Amniotic epithelial cell (primary cell): Measurements from ENCODE around the gene CD82.

Source experiments
- DNase-seq: peaks from one replicate; pipeline ENCODE4 v3.0.0-alpha.2; 2010; ENCODE audit warnings: low read depth

CD82 gene

DNA sequence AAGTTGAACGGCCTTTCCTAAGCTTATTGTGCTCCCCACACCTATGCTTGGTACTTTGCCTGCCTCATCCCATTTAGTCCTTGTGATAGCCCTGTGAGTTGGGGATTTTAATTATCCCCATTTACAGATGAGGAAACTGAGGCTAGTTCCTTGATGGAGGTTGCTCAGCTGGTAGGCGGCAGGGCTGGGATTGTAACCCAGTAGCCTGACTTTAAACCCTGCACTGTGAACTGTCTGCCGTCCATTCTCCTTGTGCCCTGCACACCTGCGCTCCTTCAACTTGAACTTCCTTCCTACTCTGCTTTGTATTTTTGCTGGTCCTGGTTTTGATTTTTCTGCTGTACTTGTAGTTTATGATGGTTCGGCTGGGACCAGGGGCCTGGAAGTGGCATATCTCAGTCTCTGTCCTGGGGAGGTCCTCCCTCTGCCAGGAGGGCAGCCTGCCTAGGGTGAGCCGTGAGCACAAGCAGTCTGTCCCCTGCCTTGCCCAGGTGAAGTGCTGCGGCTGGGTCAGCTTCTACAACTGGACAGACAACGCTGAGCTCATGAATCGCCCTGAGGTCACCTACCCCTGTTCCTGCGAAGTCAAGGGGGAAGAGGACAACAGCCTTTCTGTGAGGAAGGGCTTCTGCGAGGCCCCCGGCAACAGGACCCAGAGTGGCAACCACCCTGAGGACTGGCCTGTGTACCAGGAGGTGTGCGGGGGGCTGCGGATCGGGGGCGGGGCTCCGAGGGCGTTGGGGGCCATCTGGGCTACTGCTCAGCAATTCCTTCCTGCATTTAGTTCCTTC, 52.4 kb downstream of the CD82 start:
- DNase-seq: no peak

DNA sequence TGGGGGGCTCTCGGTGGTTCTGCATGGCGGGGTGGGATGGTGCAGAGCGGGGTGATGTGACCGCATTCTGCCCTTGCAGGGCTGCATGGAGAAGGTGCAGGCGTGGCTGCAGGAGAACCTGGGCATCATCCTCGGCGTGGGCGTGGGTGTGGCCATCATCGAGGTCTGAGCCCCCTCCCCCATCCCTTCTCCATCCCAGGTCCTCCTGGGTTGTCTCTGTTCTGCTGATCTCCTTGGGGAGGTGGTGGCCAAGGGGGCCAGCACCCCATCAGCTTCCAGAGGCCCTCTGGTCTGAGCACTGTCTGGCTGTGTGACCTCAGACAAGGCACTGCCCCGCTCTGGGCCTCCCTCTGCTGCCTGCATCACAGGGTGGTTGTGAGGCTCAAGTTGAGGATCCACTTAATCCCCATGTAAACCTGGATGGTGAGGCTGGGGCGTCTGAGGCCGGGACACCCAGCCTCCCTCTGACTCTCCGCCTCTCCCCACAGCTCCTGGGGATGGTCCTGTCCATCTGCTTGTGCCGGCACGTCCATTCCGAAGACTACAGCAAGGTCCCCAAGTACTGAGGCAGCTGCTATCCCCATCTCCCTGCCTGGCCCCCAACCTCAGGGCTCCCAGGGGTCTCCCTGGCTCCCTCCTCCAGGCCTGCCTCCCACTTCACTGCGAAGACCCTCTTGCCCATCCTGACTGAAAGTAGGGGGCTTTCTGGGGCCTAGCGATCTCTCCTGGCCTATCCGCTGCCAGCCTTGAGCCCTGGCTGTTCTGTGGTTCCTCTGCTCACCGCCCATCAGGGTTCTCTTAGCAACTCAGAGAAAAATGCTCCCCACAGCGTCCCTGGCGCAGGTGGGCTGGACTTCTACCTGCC, 53.3 kb downstream of the CD82 start:
- DNase-seq: no peak

DNA sequence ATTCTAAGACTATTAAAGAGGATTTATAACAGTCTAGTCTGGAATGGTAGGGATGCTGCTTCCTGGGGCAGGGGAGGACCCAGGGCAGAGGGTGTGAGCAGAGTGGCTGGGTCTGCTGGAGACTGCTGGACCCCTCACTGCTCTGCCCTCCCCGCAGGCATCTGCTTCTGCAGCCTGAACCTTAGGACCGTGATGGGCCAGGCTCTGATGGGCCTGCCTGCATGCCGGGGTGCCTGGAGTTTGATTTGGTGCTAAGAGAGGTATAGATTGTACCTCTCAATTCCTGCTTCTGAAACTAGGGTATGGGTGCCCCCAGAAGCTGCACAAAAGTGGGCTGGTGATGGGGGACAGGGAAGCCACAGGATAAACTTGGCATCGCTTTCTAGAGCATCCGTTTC, 54.9 kb downstream of the CD82 start:
- DNase-seq: no peak

DNA sequence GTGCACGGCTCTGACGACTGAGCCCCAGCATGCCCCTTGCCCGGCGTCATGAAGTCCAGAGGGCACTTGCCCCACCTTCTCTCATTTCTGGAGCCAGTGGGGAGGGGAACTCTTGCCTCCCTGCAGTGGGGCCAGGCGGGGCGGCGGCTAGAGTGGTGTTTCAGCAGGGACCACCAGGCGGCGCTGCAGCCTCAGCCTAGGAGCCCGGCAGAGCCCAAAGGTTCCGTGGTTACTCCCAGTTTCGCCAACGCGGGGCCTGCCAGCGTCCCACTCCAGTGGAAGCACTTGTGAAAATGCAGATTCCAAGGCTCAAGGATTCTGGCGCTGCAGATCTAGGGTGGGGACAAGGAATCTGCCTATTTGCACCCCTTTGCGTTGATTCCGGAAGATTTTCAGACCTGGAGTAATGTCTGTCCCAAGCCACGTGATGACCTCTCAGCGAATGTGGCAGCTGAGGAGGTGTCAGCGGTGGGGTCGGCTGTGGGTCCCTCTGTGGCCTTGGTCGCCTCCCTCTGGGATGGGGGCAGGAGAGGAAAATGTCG, 55.7 kb downstream of the CD82 start:
- DNase-seq: peak; percentile 33

DNA sequence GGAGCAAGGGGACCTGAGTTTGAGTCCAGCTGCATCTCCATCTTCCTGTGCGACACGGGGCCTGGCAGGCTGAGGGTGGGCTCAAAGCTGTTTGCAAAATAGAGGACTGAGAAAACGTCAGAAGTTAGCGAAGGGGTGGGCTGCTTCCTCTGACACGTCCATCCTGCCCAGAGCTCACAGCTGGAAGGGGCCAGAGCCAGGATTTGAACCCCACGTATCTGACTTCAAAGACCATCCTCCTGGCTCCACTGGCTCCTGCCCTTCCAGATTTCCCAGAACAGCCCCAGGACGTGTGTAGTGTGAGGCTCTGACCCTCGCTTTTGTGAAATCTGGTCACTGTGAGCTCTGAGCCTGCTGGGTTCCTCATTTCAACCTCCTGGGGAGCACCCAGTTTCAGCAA, 56.3 kb downstream of the CD82 start:
- DNase-seq: no peak

DNA sequence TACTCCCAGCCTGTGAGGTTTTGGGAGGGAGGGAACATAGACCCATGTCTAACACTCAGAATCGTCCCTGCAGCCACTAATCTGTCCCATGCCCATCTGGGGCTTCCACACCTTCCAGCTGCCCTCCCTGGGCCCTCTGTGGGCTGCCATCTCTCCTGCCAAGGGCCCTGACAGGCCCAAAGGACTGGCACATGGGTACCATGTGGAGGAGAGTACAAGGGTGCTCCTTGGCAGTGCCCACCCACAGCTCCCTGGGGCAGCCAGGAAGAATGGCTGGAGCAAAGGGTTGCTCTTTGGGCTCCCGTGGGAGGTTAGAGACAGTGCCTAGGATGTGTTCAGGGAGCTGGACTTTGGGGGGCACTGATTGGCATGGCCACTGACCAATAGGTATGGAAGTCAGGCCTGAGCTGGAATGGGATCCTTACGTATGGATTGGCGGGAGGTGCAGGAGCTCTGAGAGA, 56.8 kb downstream of the CD82 start:
- no peak for DNase-seq

DNA sequence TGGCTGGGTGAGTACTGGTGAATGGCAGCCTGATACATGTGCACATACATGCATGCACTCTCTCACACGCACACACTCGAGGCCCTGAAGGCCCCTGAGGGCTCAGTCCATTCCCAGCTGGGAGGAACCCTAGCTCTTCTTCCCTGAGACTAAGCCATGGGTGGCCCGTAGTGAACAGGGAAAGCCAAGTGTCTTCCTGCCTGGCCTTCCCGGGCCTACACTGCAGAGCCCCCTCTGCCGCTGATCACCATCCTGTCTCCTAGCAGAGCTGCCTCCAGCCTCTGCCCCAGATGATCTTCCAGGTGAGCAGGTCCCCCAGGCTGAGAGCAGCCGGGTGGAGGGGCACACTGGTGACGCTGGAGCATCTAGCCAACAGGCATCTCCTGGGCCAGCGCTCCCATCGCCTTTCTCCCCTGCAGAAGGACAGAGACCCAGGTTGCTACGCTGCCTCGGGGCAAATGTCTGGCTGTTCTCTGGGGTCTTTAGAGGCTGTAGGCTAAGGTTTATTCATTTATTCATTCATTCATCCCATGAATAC, 57.3 kb downstream of the CD82 start:
- DNase-seq: no peak

DNA sequence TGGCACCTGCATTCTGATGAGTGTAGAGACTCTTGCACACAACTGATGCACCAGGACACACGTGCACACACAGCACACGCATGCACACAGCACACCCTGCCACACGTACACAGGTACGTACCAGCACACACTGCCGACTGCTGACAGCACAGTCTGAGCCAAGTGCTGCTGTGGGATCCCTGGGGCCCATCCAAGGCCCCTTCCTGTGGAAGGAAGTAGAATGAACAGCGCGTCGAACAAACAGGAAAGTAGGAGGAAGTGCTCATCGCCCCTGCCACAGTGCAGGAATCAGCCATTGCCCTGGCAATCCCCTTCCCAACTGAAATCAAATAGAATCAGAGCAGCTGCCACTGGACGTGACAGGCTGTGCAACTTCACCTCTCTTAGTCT, 57.9 kb downstream of the CD82 start:
- no peak for DNase-seq

DNA sequence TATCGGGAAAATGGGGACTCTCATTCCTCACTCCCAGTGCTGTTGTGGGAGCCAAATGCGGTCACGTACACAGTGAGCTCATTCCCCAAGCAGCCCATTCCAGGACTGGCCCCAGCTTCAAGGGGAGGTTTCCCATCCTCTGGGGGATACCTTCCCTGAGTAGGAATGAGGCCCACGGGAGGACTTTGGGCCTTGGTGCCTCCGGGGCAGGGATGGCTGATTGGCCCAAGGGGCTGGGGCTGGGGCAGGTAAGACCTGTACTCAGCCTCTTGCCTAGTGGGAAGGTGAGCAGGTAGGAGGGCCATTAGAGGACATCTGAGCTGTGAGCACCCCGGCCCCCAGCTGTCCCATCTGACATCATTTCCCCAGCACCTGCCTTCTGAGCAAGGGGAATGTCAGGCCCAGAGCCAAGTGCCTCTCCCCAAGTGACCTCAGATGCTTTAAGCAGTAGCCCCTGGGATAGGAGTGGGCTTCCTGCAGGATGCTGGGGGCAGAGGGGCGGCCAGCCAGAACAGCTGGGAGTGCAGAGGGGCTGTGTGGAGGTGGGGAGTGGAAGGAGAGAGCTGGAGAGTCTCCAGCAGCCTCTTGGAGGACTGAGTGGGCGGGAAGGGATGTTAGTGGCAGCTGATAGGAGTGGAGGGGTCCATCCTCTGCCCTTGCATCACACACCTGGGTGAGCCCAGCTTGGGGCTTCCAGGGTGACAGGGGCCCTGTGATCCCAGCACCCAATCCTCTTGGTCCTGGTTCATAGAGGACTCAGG, 58.4 kb downstream of the CD82 start:
- peak; percentile 65 for DNase-seq

DNA sequence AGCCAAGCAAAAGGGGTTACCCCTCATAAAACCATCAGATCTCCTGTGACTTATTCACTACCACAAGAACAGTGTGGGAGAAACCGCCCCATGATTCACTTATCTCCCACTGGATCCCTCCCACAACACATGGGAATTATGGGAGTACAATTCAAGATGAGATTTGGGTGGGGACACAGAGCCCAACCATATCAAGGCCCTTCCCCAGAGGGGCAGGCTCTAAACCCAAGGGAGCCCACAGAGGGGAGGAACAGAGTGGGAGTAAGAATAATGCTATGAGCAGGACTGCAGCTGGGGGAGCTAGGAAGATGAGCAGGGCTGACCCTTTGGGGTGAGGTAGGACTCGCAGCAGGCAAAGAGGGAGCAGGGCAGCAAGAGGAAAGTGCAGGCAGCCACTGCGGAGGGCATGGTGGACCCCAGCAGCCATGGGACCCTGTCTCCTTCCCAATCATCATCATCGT, 59.3 kb downstream of the CD82 start:
- peak; percentile 72 for DNase-seq

DNA sequence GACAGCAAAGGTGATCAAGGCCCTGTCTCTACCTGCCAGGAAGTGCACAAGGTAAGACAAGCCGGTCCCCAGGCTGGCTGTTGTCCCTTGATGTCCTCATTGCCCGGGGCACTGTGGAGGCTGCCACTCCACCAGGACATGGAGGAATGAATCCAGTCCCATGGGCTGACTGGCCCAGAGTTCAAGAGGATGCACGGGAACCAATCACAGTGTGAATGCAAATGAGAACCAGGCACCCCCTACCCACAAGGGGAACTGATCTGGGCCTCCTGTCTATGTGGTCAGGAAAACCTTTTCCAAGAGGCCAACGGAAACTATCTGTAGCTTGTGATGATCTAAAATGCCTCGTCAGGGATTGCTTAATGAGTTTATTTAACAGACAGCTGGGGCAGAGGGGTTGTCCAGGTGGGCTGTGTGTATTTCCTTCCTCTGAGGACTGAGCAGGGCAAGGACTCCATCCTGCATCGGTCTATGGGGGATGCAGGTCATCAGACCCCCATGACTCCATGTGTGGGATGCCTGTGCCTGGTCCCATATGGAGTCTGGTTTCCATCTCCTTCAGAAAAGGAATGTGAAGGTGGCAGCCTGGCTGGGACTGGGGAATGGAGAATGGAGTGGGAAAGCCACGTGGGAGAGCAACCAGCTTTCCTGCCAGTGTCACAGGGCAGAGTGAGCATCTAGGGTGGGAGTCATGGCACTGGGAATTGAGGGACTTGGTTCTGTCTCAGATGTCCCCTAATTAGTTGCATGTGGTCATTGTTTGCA, 60.5 kb downstream of the CD82 start:
- DNase-seq: peak; percentile 38

DNA sequence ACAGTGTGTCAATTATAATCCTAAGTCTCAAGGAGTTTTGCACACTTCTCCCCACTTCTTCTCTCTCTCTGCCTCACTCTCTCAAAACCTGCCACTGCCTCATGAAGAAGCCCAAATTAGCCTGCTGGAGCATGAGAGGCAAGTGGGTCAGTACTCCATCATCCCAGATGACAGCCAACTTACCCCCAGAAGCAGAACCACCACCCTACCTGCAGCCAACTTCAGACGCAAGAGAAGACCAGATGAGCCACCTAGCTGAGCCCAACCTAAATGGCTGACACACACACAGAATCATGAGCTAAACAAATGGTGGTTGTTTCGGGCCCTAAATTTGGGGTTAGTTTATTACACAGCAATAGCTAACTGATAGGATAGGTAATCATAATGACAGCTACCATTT, 61.2 kb downstream of the CD82 start:
- DNase-seq: no peak

DNA sequence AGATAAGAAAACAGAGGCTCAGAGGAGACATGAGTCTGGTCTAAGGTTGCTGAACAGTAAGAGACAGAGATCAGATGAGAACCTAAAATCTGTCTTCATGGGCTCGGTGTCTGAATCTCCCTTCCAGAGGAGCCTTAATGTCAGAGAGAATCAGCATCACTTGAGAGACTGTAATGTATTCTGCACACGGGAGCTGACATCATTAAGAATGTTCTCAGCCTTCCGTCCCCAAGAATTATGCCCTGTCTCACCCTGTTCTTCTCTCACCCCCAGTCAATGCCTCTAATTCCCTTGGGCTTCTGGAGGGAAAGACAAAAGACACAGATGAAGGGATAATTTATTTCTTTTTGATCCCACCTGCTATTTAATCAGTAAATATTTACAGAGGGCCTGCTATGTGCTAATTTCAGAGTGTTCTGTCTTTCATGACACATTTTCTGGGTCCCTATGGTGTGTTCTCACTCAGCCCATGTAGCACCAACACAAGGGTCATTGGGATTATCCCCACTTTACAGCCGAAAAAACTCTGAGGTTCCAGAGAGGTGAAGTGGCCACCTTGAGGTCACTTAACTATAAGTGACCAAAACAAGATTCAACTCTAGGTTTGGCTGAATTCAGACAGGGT, 61.8 kb downstream of the CD82 start:
- no peak for DNase-seq

DNA sequence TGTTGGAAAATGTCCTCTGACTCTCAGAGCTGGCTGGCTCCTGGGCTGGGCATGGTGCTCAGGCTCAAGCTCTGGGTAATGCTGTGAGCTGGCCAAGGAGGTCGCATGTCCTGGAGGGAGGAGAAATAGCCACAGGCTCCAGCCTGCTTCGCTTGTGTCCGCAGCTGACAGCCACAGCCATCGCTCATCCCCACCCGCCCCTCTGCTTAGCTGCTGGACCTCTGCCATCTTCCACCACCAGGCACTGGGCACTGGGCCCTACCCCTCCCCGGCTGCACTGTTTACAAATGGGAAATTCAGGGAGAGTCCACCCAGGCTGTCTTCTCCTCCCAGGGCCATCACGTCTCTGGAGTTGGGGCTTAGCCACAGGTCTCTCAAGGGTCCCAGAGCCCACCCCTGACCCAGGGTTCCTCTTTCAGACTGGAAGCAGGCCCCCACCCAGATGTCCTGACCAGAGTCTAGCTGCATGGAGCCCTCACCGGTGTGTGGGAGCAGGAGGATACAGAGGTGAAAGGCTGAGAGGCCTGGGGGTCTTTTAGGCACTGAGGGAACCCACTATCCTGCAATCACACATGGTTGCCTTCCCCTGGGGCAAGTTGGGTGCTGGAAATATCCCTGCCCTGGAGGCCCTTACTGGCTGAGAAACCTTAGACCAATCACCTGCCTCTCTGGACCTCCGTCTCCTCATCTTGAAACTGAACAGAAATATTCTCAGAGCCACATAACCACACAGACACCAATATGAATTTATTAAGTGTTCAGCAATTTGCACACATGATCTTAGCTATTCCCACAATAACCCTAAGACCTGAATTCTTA, 62.7 kb downstream of the CD82 start:
- DNase-seq: peak; percentile 73

DNA sequence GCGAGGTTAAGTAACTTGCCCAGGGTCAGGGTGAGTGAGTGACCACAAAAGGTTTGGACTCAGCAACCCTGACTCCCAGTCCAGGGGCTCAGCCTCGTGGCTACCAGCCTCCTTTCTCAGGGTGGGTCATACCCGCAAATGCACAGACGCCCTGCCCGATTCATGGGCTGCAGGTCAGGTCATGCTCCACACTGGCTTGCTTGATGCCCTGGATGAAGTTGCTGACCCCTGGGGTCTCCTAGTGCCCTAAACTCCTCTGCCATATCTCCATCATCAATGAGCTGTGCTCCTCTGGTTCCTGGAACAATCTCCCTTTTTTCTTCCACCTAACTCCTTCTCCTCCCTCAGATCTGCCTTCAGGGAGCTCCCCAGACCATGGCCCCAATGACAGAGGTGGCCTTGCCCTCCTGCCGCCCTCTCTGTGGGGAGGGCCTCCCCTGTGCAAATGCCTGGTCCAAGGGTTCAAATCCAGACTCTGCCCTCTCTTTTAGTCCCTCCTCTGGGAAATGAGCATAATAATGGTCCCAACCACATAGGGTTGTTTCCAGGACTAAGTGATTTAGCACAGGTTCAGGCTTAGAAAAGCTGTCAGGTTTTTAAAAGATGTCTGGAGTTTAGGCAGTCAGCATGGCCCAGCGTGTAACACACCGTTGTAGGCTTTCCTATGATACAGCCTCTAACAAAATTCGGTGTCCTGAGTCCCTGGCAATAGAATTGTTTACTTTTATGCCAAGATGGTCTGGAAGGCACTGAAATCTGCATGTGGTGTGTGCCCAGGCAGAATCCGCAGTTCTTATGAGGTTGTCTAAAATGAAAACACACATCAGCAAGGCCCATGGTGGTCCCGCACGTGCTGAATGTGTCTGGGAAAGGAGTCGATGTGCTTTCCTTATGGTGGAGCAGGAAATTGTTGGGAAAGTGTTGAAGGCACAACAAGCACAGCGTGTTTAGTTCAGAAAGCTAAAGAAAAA, 63.6 kb downstream of the CD82 start:
- no peak for DNase-seq

DNA sequence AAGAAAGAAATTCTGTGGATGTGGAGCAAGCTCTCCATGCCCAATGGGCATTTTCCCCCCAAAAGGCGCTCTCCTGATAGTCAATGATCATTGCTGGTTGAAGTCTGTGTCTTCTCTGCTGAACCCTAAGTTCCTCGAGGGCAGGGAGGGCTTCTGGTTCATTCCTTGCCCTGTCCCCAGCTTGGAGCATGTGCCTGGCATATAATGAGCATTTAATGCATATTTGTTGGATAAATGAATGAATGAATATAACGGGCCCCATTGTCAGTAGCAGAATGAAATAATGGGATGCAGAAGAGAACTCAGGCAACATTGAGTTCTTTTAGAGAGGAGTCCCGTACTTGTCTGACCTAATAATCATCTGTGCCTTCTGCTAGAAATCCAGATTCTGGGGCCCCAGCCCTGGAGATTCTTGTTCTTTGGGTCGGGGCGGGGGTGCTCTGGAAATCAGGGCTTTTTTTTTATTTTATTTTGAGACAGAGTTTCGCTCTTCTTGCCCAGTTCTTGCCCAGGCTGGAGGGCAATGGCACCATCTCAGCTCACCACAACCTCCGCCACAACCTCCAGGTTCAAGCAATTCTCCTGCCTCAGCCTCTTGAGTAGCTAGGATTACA, 64.4 kb downstream of the CD82 start:
- DNase-seq: no peak

DNA sequence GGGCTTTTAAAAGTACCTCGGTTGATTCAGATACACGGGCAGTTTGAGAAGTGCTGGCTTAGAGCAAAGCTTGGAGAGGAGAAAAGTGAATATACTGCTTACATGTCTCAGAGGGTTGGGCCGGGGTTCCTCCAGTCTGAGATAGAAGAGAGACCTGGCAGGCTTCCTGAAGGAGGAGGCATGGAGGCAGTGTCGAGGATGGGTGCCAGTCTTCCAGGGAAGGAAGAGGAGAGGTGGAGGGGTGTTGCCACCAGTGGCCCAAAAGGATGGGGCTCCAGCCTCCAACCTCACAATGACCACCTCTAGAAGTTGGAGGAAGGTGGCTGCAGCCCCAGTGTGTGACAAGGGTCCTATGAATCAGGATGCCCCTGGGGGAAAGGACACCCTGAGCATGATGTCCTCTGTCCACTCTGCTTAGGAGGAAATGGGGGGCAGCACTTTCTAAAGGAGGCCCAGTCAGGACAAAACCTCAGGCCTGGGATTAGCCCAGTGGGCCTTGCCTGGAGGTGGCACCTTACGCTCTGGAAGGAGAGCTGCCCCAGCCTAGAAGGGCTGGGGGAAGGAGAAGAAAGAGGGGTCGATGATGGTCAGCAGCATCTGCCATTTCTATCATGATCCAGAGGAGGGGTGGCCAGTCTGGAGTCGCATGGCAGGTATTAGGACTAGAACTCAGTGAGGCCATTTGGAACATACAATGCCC, 65.2 kb downstream of the CD82 start:
- no peak for DNase-seq
